HepG2 (cell line): ENCODE results near the gene RNF4. TPM values are rescaled to one million over a fixed set of nuclear protein-coding genes. Genes with fewer than 3 reads are reported as not detected.

ENCODE experiments used
- CREB3 ChIP-seq: sonication (generic); formaldehyde crosslinking; IDR thresholded peaks from 2 replicates; pipeline ENCODE4 v1.5.0; 2020; ENCODE audit warnings: missing genetic modification reagents
- CREBL2 ChIP-seq: sonication (generic); formaldehyde crosslinking; IDR thresholded peaks from 2 replicates; pipeline ENCODE4 v1.8.1; 2023; ENCODE audit warnings: missing genetic modification reagents, mild to moderate bottlenecking, borderline replicate concordance
- GMEB2 ChIP-seq: IDR thresholded peaks from 2 replicates; pipeline ENCODE4 v1.6.1; 2016; ENCODE audit warnings: missing biosample characterization, missing genetic modification reagents, low read depth
- HOXA5 ChIP-seq: sonication (generic); formaldehyde crosslinking; IDR thresholded peaks from 2 replicates; pipeline ENCODE4 v1.4.0; 2020; ENCODE audit warnings: missing genetic modification reagents
- ISX ChIP-seq: sonication (generic); formaldehyde crosslinking; conservative IDR thresholded peaks from 2 replicates; pipeline ENCODE4 v1.5.0; 2020; ENCODE audit warnings: missing genetic modification reagents
- MAFG ChIP-seq: sonication (generic); formaldehyde crosslinking; IDR thresholded peaks from 2 replicates; pipeline ENCODE4 v1.5.1; 2020; ENCODE audit warnings: mild to moderate bottlenecking, missing genetic modification reagents
- NFE2 ChIP-seq: sonication (generic); formaldehyde crosslinking; IDR thresholded peaks from 2 replicates; pipeline ENCODE4 v1.4.0; 2020; ENCODE audit warnings: missing genetic modification reagents
- POLR2AphosphoS5 ChIP-seq: IDR thresholded peaks from 2 replicates; pipeline ENCODE4 v1.6.1; 2012; ENCODE audit warnings: low read depth, low read length
- TBL1XR1 ChIP-seq: fragments of 150-350 bp; IDR thresholded peaks from 2 replicates; pipeline ENCODE4 v1.6.1; 2014; ENCODE audit warnings: borderline replicate concordance, low read length; ENCODE audit not compliant: partially characterized antibody
- THAP8 ChIP-seq: sonication (generic); formaldehyde crosslinking; IDR thresholded peaks from 2 replicates; pipeline ENCODE4 v1.5.1; 2020; ENCODE audit warnings: missing genetic modification reagents, mild to moderate bottlenecking, borderline replicate concordance
- ZBTB40 ChIP-seq, 2 experiments: fragments of 450-650 bp in 1 of 2; sonication (generic) in 1 of 2; formaldehyde crosslinking in 1 of 2; IDR thresholded peaks; 2 replicates each; pipeline versions ENCODE4 v1.6.1 to v1.8.0; 2016 to 2022; ENCODE audit warnings: antibody characterized with exemption in 1 of 2, mild to moderate bottlenecking in 1 of 2, missing genetic modification reagents in 1 of 2
- ZNF432 ChIP-seq: sonication (generic); formaldehyde crosslinking; IDR thresholded peaks from 2 replicates; pipeline ENCODE4 v1.5.0; 2020; ENCODE audit warnings: missing genetic modification reagents, mild to moderate bottlenecking, borderline replicate concordance
- ZNF644 ChIP-seq: IDR thresholded peaks from 2 replicates; pipeline ENCODE4 v1.6.1; 2016; ENCODE audit warnings: low read depth
- ZNF780A ChIP-seq: sonication (generic); formaldehyde crosslinking; IDR thresholded peaks from 2 replicates; pipeline ENCODE4 v1.8.0; 2022; ENCODE audit warnings: mild to moderate bottlenecking, missing genetic modification reagents, moderate library complexity
- polyA plus RNA-seq, 8 experiments: library from polyadenylated mRNA; depleted of rRNA in 3 of 8; stranded (reverse) in 7 of 8; unstranded in 1 of 8; fragments of >200 nt; fragmentation: Illumina TruSeq in 4 of 8; extraction: Trizol in 4 of 8; gene quantifications; 2 replicates each; pipeline versions ENCODE4 v1.2.1 to v1.2.3, GENCODE V29; 2011 to 2016; ENCODE audit warnings: low read depth in 4 of 8, missing spikeins in 1 of 8, mixed read lengths in 1 of 8; ENCODE audit not compliant: insufficient read depth in 1 of 8
- total RNA-seq, 5 experiments: library from RNA; depleted of rRNA; stranded (reverse); fragments of >200 nt; fragmentation: Illumina TruSeq; extraction: Trizol; gene quantifications; 2 replicates each; pipeline ENCODE4 v1.2.3, GENCODE V29; 2016; ENCODE audit warnings: low read depth in 1 of 5

RNF4 gene
- total and polyA plus RNA-seq, 2 of the 13 experiments (the other 11 are each of a cell fraction or from before 2014, with no cell fraction given): 38.1 to 45.1 TPM

- TF ChIP-seq ZBTB40 (IDR thresholded peaks at IDR 0.05) (no peak), ZBTB40 (CRISPR knock-in tag; IDR thresholded peaks at IDR 0.05) (no peak), ZNF780A (no peak), CREB3 (CRISPR knock-in tag) (no peak), ZNF644 (peak; percentile 54; the same call in 1 of the 2 replicates), POLR2AphosphoS5 (no peak), ISX (CRISPR knock-in tag) (no peak), GMEB2 (no peak), CREBL2 (CRISPR knock-in tag) (no peak), NFE2 (CRISPR knock-in tag) (no peak), THAP8 (CRISPR knock-in tag) (no peak), HOXA5 (CRISPR knock-in tag) (0 out of 2 replicates have a peak, but pooled peaks have one; percentile 61), MAFG (CRISPR knock-in tag) (no peak), ZNF432 (CRISPR knock-in tag) (no peak), TBL1XR1 (no peak)
These were observed 27.3 kb upstream of the RNF4 start (continued) for GRCh38 chr4:2441393-2442174.
